Measurements from ENCODE around the gene ROM1.

DNA sequence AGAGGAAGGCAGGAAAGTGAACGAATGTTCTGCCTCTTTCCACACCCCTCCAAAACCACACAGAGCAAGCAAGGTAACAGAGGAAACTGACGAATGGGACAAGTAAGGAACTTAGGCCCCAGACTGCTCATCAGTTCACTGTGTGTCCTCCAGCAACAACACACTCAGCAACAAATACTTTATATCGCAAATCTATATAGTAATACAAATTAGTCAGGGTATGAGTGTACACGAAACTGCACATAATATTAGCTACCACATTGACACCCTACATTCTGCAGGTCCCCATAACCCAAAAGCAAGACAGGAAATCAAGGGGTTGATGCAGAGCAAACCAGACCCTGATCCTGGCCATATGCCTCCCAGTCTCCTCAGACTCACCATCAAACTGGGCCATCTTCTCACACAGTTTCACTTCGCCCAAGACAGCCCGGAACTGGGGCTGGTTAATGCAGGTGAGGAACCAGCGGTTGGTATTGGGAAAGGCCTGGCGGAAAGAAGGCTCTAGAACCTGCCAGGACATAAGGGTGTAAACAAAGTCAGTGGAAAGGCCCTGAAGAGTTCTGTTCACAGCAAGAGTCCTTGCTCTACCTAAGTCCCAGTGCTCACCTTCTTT lies 45.9 kb upstream of the ROM1 start:
- TF ChIP-seq, protein P1, sequence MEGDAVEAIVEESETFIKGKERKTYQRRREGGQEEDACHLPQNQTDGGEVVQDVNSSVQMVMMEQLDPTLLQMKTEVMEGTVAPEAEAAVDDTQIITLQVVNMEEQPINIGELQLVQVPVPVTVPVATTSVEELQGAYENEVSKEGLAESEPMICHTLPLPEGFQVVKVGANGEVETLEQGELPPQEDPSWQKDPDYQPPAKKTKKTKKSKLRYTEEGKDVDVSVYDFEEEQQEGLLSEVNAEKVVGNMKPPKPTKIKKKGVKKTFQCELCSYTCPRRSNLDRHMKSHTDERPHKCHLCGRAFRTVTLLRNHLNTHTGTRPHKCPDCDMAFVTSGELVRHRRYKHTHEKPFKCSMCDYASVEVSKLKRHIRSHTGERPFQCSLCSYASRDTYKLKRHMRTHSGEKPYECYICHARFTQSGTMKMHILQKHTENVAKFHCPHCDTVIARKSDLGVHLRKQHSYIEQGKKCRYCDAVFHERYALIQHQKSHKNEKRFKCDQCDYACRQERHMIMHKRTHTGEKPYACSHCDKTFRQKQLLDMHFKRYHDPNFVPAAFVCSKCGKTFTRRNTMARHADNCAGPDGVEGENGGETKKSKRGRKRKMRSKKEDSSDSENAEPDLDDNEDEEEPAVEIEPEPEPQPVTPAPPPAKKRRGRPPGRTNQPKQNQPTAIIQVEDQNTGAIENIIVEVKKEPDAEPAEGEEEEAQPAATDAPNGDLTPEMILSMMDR (IDR thresholded peaks at IDR 0.05; ENCODE audit: poor library complexity): no peak
- TF ChIP-seq EZH2 (IDR thresholded peaks at IDR 0.05; ENCODE audit: borderline replicate concordance): no peak
- TF ChIP-seq EZH2phosphoT487 (IDR thresholded peaks at IDR 0.05; ENCODE audit: low read depth, severe bottlenecking, unreplicated experiment): no peak

Measured in hepatocyte (in vitro differentiated cells).